Measurements from ENCODE around the gene KRT6C.

KRT6C gene

GRCh38 chr12:52434081-52434733 is 39.4 kb downstream of the KRT6C start, which contains the start of gene KRT75:
TSS of gene KRT75 (minus strand) at chr12:52434371. CDS start at chr12:52434304, 67 bp downstream.
- DNase-seq: peak; percentile 9

GRCh38 chr12:52433501-52434080 is 40.0 kb downstream of the KRT6C start:
- no peak for DNase-seq

- DNase-seq: no peak
Observed at GRCh38 chr12:52432559-52433207, 40.9 kb downstream of the KRT6C start.

GRCh38 chr12:52428121-52428520 is 45.5 kb downstream of the KRT6C start:
- DNase-seq: no peak

GRCh38 chr12:52427083-52427482 is 46.5 kb downstream of the KRT6C start:
- no peak for DNase-seq

- no peak for DNase-seq
Observed at GRCh38 chr12:52426034-52426433, 47.6 kb downstream of the KRT6C start.

- no peak for DNase-seq
Observed at GRCh38 chr12:52425466-52425865, 48.1 kb downstream of the KRT6C start.

GRCh38 chr12:52423661-52424500 is 49.7 kb downstream of the KRT6C start:
- DNase-seq: no peak

- no peak for DNase-seq
Observed at GRCh38 chr12:52423035-52423434, 50.6 kb downstream of the KRT6C start.

- DNase-seq: peak; percentile 44
Observed at GRCh38 chr12:52419656-52420055, 53.9 kb downstream of the KRT6C start.

- DNase-seq: no peak
Observed at GRCh38 chr12:52418576-52419110, 55.0 kb downstream of the KRT6C start.
